ENCODE results near the gene HASPIN. TPM values are rescaled to one million over a fixed set of nuclear protein-coding genes. Genes with fewer than 3 reads are reported as not detected.

Gene HASPIN
- total RNA-seq, 4 donors from 2014 or later, result 1.2 TPM; not detected in 3

GRCh38 chr17:3688027-3688553 is 35.6 kb upstream of the HASPIN start:
- Histone ChIP-seq H3K36me3 (peaks cover 0 to 4% (median 0%) of the 10 kb centered on the region in 3 donors), H3K27me3 (no peaks in the 10 kb centered on the region), H3K4me3 (no peak overlapping the region), H3K4me1 (peaks cover 0 to 7% (median 1%) of the 10 kb centered on the region in 4 donors), H3K27ac (peak overlapping the region in 1 of 4 donors; percentile 43), H3K9me3 (no peaks in the 10 kb centered on the region)
- TF ChIP-seq CTCF (IDR thresholded peaks at IDR 0.05) (no peak), POLR2A (IDR thresholded peaks at IDR 0.05) (no peak)
- DNase-seq, result no peak

- H3K36me3 ChIP-seq, result peaks cover 0 to 4% (median 0%) of the 10 kb centered on the region in 3 donors
- H3K4me1 ChIP-seq, result peaks cover 0 to 7% (median 3%) of the 10 kb centered on the region in 4 donors
- H3K4me3 ChIP-seq, result no peak overlapping the region
- peak overlapping the region in 1 of 4 donors; percentile 49 for H3K27ac ChIP-seq
- TF ChIP-seq POLR2A (IDR thresholded peaks at IDR 0.05) (no peak), CTCF (IDR thresholded peaks at IDR 0.05) (no peak)
- DNase-seq, result no peak
- H3K27me3 ChIP-seq, result no peaks in the 10 kb centered on the region
- H3K9me3 ChIP-seq, result no peaks in the 10 kb centered on the region
Observed at GRCh38 chr17:3688852-3689261, 34.8 kb upstream of the HASPIN start.

GRCh38 chr17:3689262-3690093 is 34.2 kb upstream of the HASPIN start:
- TF ChIP-seq CTCF (IDR thresholded peaks at IDR 0.05) (no peak), POLR2A (IDR thresholded peaks at IDR 0.05) (no peak)
- Histone ChIP-seq H3K4me3 (no peak overlapping the region), H3K4me1 (peaks cover 0 to 7% (median 3%) of the 10 kb centered on the region in 4 donors), H3K9me3 (no peaks in the 10 kb centered on the region), H3K27me3 (no peaks in the 10 kb centered on the region), H3K36me3 (peaks cover 0 to 4% (median 0%) of the 10 kb centered on the region in 3 donors), H3K27ac (peak overlapping the region in 1 of 4 donors; percentile 38)
- DNase-seq, result no peak

GRCh38 chr17:3690094-3690715 is 33.5 kb upstream of the HASPIN start:
- no peaks in the 10 kb centered on the region for H3K9me3 ChIP-seq
- peaks cover 0 to 3% of the 10 kb centered on the region in 2 donors for H3K27me3 ChIP-seq
- no peak for DNase-seq
- peaks cover 0 to 4% (median 0%) of the 10 kb centered on the region in 3 donors for H3K36me3 ChIP-seq
- H3K4me3 ChIP-seq, result no peak overlapping the region
- no peak for TF ChIP-seq POLR2A (IDR thresholded peaks at IDR 0.05)
- peak overlapping the region in 1 of 4 donors; percentile 38 for H3K27ac ChIP-seq
- H3K4me1 ChIP-seq, result peaks cover 0 to 7% (median 4%) of the 10 kb centered on the region in 4 donors

- H3K27me3 ChIP-seq, result peaks cover 0 to 12% of the 10 kb centered on the region in 2 donors
- no peak overlapping the region for H3K27ac ChIP-seq
- no peak for TF ChIP-seq CTCF (IDR thresholded peaks at IDR 0.05)
- no peak for TF ChIP-seq POLR2A (IDR thresholded peaks at IDR 0.05)
- peaks cover 0 to 16% (median 7%) of the 10 kb centered on the region in 4 donors for H3K4me1 ChIP-seq
- DNase-seq, result no peak
- H3K4me3 ChIP-seq, result no peak overlapping the region
- H3K9me3 ChIP-seq, result no peaks in the 10 kb centered on the region
- peaks cover 0 to 4% (median 0%) of the 10 kb centered on the region in 3 donors for H3K36me3 ChIP-seq
Observed at GRCh38 chr17:3691617-3692067, 32.1 kb upstream of the HASPIN start.
